ENCODE results near the gene KIR3DL3. TPM values are rescaled to one million over a fixed set of nuclear protein-coding genes. Genes with fewer than 3 reads are reported as not detected.
"Not testable (repeated sequence)": the region's sequence is repeated elsewhere in the genome, so short reads cannot be mapped to it uniquely, and the experiment has no call there.

Gene KIR3DL3
- total RNA-seq = not detected
- polyA plus RNA-seq = 0.63 TPM

- ChIA-PET CTCF (no interaction called here), POLR2A (no interaction called here)
- Histone ChIP-seq H3K4me3 (ENCODE audit: low read length) (no peak within 1 kb of the TSS), H3K27me3 (ENCODE audit: insufficient read depth, low read length, poor library complexity, severe bottlenecking) (no peaks in the 10 kb centered on the region), H3K36me3 (ENCODE audit: insufficient read depth, low read length) (no peaks in the 10 kb centered on the region), H3K27ac (ENCODE audit: low read depth, low read length) (no peak within 1 kb of the TSS), H3K4me1 (ENCODE audit: insufficient read depth, low read length) (no peaks in the 10 kb centered on the region), H3K9me3 (ENCODE audit: low read length) (no peaks in the 10 kb centered on the region)
- Mint-ChIP-seq H3K36me3 (peaks cover 0 to 1% (median 0%) of the 10 kb centered on the region in 3 donors), H3K4me1 (no peaks in the 10 kb centered on the region), H3K4me3 (no peak within 1 kb of the TSS), H3K9me3 (peaks cover 17 to 20% (median 19%) of the 10 kb centered on the region in 5 donors), H3K27me3 (peaks cover 7 to 12% of the 10 kb centered on the region in 2 donors), H3K27ac (no peak within 1 kb of the TSS)
- no peak for DNase-seq
Measured at GRCh38 chr19:54724142-54724541, at the start of gene KIR3DL3. Gene KIR3DL3, plus strand, starts transcription at chr19:54724442. Its CDS starts 55 bp downstream, at chr19:54724497.

DNA sequence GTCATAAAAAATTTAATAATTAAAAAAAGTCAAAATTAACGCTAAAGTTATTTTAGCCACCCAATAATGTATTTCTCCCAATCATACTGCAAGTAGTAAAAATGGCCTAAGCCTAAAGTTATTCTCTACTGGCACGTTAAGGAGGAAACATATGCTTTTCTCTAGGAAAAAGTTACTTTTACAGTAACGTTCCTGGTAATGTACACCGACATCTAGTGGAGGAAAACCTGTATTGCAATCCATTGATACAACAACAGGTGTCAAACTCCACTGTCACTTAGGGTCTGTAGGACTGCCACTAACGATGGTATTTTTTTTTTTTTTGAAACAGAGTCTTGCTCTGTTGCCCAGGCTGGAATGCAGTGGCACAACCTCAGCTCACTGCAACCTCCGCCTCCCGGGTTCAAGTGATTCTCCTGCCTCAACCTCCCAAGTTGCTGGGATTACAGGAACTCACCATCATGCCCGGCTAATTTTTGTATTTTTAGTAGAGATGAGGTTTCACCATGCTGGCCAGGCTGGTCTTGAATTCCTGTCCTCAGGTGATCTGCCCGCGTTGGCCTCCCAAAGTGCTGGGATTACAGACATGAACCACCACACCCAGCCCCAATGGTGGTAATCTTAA, 47.9 kb upstream of the KIR3DL3 start:
- CTCF ChIA-PET = interaction anchor here (1.2 to 2.3 kb wide), 2 partner anchors 8 to 827 kb away, joined by 3 to 11 read pairs; no protein-coding TSS in a partner anchor
- H3K4me1 Mint-ChIP-seq; H3K4me3 ChIP-seq (ENCODE audit: low read length); H3K9me3 ChIP-seq (ENCODE audit: low read length); H3K36me3 Mint-ChIP-seq; H3K9me3 Mint-ChIP-seq; H3K27ac ChIP-seq (ENCODE audit: low read depth, low read length); H3K27ac Mint-ChIP-seq; H3K4me3 Mint-ChIP-seq; POLR2A ChIA-PET; H3K36me3 ChIP-seq (ENCODE audit: insufficient read depth, low read length); H3K27me3 ChIP-seq (ENCODE audit: insufficient read depth, low read length, poor library complexity, severe bottlenecking); H3K4me1 ChIP-seq (ENCODE audit: insufficient read depth, low read length): not testable (repeated sequence)
- peak in 1 of 5 donors; percentile 16 for DNase-seq
- peaks cover 9 to 15% of the 10 kb centered on the region in 2 donors for H3K27me3 Mint-ChIP-seq

- Histone ChIP-seq H3K27ac (ENCODE audit: low read depth, low read length) (no peak overlapping the region), H3K4me3 (ENCODE audit: low read length) (no peak overlapping the region), H3K27me3 (ENCODE audit: insufficient read depth, low read length, poor library complexity, severe bottlenecking) (no peaks in the 10 kb centered on the region), H3K36me3 (ENCODE audit: insufficient read depth, low read length) (no peaks in the 10 kb centered on the region), H3K9me3 (ENCODE audit: low read length) (no peaks in the 10 kb centered on the region), H3K4me1 (ENCODE audit: insufficient read depth, low read length) (no peaks in the 10 kb centered on the region)
- no peaks in the 10 kb centered on the region for H3K4me1 Mint-ChIP-seq
- ChIA-PET POLR2A (no interaction called here), CTCF (interaction anchor here (1.1 to 1.2 kb wide), 2 partner anchors 199 to 826 kb away, joined by 3 read pairs; no protein-coding TSS in a partner anchor)
- peaks cover 7 to 9% of the 10 kb centered on the region in 2 donors for H3K27me3 Mint-ChIP-seq
- DNase-seq = no peak
- H3K4me3 Mint-ChIP-seq = no peak overlapping the region
- H3K9me3 Mint-ChIP-seq = no peaks in the 10 kb centered on the region
- no peak overlapping the region for H3K27ac Mint-ChIP-seq
- no peaks in the 10 kb centered on the region for H3K36me3 Mint-ChIP-seq
Measured at GRCh38 chr19:54677217-54677616, 47.0 kb upstream of the KIR3DL3 start.

DNA sequence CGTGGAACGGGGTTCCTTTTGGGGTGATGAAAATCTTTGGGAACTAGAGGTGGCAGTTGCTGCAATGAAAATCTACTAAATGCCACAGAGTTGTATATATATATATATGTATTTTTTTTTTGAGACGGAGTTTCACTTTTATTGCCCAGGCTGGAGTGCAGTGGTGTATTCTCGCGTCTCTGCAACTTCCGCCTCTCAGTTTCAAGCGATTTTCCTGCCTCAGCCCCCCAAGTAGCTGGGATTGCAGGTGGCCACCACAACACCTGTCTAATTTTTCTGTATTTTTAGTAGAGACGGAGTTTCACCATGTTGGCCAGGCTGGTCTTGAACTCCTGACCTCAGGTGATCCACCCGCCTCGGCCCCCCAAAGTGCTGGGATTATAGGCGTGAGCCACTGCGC, 42.6 kb upstream of the KIR3DL3 start:
- DNase-seq; H3K36me3 ChIP-seq (ENCODE audit: insufficient read depth, low read length); H3K4me1 Mint-ChIP-seq; H3K4me3 Mint-ChIP-seq; H3K9me3 Mint-ChIP-seq; CTCF ChIA-PET; H3K9me3 ChIP-seq (ENCODE audit: low read length); H3K36me3 Mint-ChIP-seq; H3K4me1 ChIP-seq (ENCODE audit: insufficient read depth, low read length); POLR2A ChIA-PET; H3K27me3 ChIP-seq (ENCODE audit: insufficient read depth, low read length, poor library complexity, severe bottlenecking); H3K27ac Mint-ChIP-seq; H3K4me3 ChIP-seq (ENCODE audit: low read length); H3K27ac ChIP-seq (ENCODE audit: low read depth, low read length): not testable (repeated sequence)
- peaks cover 4 to 19% of the 10 kb centered on the region in 2 donors for H3K27me3 Mint-ChIP-seq

DNA sequence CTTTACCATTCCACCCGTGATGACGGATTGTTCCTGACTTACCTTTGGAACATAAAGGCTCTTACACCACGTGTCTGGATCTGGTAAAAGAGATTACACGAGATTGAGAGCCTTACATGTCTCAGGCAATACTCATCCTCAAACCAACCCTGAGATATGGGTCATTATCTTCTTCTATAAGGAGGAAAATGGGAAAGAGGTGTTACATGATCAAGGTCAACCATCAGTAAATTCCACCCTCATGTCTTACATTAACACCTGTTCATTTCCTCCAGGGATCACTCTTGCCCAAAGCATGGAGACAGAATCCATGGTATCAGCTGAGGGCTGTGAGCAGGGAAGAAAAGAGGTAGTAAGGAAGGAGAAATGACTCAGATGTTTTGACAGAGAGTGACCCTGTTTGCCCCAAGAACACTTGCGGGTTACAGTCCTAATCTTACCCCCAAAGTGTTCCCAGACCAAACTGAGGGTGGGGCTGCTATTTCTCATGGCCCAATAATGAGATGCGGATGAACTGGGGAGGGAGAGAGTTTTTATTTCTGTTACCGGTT, 41.9 kb upstream of the KIR3DL3 start:
- no peak overlapping the region for H3K4me3 ChIP-seq (ENCODE audit: low read length)
- ChIA-PET CTCF (interaction anchor here (1.4 kb wide), 1 partner anchor 10 kb away, joined by 5 read pairs; no protein-coding TSS in a partner anchor), POLR2A (no interaction called here)
- no peaks in the 10 kb centered on the region for H3K36me3 ChIP-seq (ENCODE audit: insufficient read depth, low read length)
- no peak overlapping the region for H3K27ac ChIP-seq (ENCODE audit: low read depth, low read length)
- Mint-ChIP-seq H3K4me3 (no peak overlapping the region), H3K27me3 (peaks cover 6 to 26% of the 10 kb centered on the region in 2 donors), H3K27ac (no peak overlapping the region), H3K9me3 (no peaks in the 10 kb centered on the region), H3K4me1 (no peaks in the 10 kb centered on the region), H3K36me3 (no peaks in the 10 kb centered on the region)
- H3K4me1 ChIP-seq (ENCODE audit: insufficient read depth, low read length) = no peaks in the 10 kb centered on the region
- H3K9me3 ChIP-seq (ENCODE audit: low read length) = no peaks in the 10 kb centered on the region
- H3K27me3 ChIP-seq (ENCODE audit: insufficient read depth, low read length, poor library complexity, severe bottlenecking) = no peaks in the 10 kb centered on the region
- DNase-seq = no peak

DNA sequence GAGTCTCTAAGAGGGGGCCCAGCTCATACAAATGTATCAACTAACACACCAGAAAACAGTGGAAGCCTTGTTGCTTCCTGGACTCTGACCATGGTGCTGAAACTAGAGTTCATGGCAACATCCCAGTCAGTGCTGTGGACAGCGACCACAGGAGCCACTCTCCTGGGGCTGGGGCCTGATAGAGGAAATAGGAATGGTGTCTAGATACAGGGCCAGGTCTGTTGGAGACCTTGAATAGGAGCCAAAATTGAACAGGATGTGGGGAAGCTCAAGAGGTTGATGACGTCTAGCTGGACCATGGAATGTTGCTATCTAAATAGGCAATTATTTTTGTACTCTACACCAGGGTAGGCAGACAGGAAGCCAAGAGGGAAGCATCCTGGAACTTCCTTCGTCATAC, 39.7 kb upstream of the KIR3DL3 start:
- Histone ChIP-seq H3K36me3 (ENCODE audit: insufficient read depth, low read length) (no peaks in the 10 kb centered on the region), H3K27ac (ENCODE audit: low read depth, low read length) (no peak overlapping the region), H3K27me3 (ENCODE audit: insufficient read depth, low read length, poor library complexity, severe bottlenecking) (peaks cover under 1% of the 10 kb centered on the region), H3K9me3 (ENCODE audit: low read length) (no peaks in the 10 kb centered on the region), H3K4me1 (ENCODE audit: insufficient read depth, low read length) (no peaks in the 10 kb centered on the region), H3K4me3 (ENCODE audit: low read length) (no peak overlapping the region)
- no peaks in the 10 kb centered on the region for H3K36me3 Mint-ChIP-seq
- H3K4me1 Mint-ChIP-seq = no peaks in the 10 kb centered on the region
- no peak overlapping the region for H3K27ac Mint-ChIP-seq
- ChIA-PET POLR2A (no interaction called here), CTCF (interaction anchor here (2.5 kb wide), 1 partner anchor 10 kb away, joined by 11 read pairs; no protein-coding TSS in a partner anchor)
- no peak overlapping the region for H3K4me3 Mint-ChIP-seq
- no peak for DNase-seq
- peaks cover 6 to 26% of the 10 kb centered on the region in 2 donors for H3K27me3 Mint-ChIP-seq
- H3K9me3 Mint-ChIP-seq = no peaks in the 10 kb centered on the region

DNA sequence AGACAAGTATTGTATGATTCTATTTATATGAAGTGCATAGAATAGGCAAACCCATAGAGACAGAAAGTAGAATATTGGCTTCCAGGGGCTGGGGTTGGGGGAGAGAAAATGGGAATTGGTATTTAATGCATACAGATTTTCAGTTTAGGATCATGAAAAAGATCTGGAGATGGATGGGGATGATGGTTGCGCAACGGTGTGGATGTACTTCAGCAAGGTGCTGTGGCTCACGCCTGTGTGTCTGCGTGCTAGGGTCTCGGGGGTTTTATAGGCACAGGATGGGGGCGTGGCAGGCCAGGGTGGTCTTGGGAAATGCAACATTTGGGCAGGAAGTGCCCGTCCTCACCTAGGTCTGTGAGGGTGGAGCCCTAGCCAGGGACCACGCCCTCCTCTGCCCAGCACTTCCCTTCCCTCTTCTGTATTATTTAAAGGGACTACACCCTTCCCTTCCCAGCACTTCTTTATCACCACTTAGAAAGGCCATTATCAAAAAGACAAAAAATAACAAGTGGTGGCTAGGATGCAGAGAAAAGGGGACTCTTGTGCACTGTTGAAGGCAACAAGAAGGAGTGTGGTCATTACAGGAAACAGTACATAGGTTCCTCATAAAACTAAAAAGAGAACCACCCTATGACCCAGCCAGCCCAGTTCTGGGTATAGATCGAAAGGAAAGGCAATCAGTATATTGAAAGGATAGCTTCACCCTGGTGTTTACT, 32.5 kb upstream of the KIR3DL3 start:
- H3K27me3 Mint-ChIP-seq = peaks cover 18 to 35% of the 10 kb centered on the region in 2 donors
- H3K4me3 Mint-ChIP-seq = no peak overlapping the region
- Histone ChIP-seq H3K4me3 (ENCODE audit: low read length) (no peak overlapping the region), H3K36me3 (ENCODE audit: insufficient read depth, low read length) (no peaks in the 10 kb centered on the region), H3K9me3 (ENCODE audit: low read length) (no peaks in the 10 kb centered on the region), H3K27me3 (ENCODE audit: insufficient read depth, low read length, poor library complexity, severe bottlenecking) (peaks cover 9% of the 10 kb centered on the region), H3K27ac (ENCODE audit: low read depth, low read length) (no peak overlapping the region), H3K4me1 (ENCODE audit: insufficient read depth, low read length) (no peaks in the 10 kb centered on the region)
- ChIA-PET POLR2A (no interaction called here), CTCF (no interaction called here)
- peaks cover 0 to 7% (median 3%) of the 10 kb centered on the region in 5 donors for H3K9me3 Mint-ChIP-seq
- no peak overlapping the region for H3K27ac Mint-ChIP-seq
- DNase-seq = no peak
- H3K36me3 Mint-ChIP-seq = no peaks in the 10 kb centered on the region
- H3K4me1 Mint-ChIP-seq = no peaks in the 10 kb centered on the region

GRCh38 chr19:54692298-54692615, 32.0 kb upstream of the KIR3DL3 start:
- Mint-ChIP-seq H3K36me3 (no peaks in the 10 kb centered on the region), H3K27ac (no peak overlapping the region), H3K9me3 (peaks cover 0 to 7% (median 3%) of the 10 kb centered on the region in 5 donors), H3K27me3 (peaks cover 16 to 31% of the 10 kb centered on the region in 2 donors), H3K4me1 (no peaks in the 10 kb centered on the region), H3K4me3 (no peak overlapping the region)
- no peak overlapping the region for H3K27ac ChIP-seq (ENCODE audit: low read depth, low read length)
- H3K4me1 ChIP-seq (ENCODE audit: insufficient read depth, low read length) = no peaks in the 10 kb centered on the region
- H3K36me3 ChIP-seq (ENCODE audit: insufficient read depth, low read length) = no peaks in the 10 kb centered on the region
- no peak overlapping the region for H3K4me3 ChIP-seq (ENCODE audit: low read length)
- POLR2A ChIA-PET = no interaction called here
- CTCF ChIA-PET = no interaction called here
- peaks cover 9% of the 10 kb centered on the region for H3K27me3 ChIP-seq (ENCODE audit: insufficient read depth, low read length, poor library complexity, severe bottlenecking)
- no peaks in the 10 kb centered on the region for H3K9me3 ChIP-seq (ENCODE audit: low read length)
- no peak for DNase-seq
